Vagina (tissue), 2 donors: ENCODE results near the gene BST1.

ENCODE experiments used
- POLR2A ChIP-seq, 2 donors: fragments of 450-650 bp; IDR thresholded peaks; one replicate each; pipeline ENCODE4 v1.6.1; 2017; ENCODE audit warnings: antibody characterized with exemption in 2 of 2, mild to moderate bottlenecking in 2 of 2, moderate library complexity in 2 of 2
- POLR2AphosphoS5 ChIP-seq, 2 donors: sonication (generic); formaldehyde crosslinking; IDR thresholded peaks; one replicate each; pipeline ENCODE4 v1.9.0; 2017; ENCODE audit warnings: antibody characterized with exemption in 2 of 2, mild to moderate bottlenecking in 2 of 2, low read depth in 1 of 2; ENCODE audit not compliant: insufficient read depth in 1 of 2
- TF ChIP-seq, protein P1 (sequence below), 3 experiments: fragments of 450-650 bp in 2 of 3; fragments of 200-600 bp in 1 of 3; sonication (generic) in 1 of 3; IDR thresholded peaks; one replicate each; pipeline ENCODE4 v1.5.1; 2017 to 2019; ENCODE audit warnings: antibody characterized with exemption in 3 of 3, mild to moderate bottlenecking in 2 of 3, moderate library complexity in 2 of 3

DNA sequence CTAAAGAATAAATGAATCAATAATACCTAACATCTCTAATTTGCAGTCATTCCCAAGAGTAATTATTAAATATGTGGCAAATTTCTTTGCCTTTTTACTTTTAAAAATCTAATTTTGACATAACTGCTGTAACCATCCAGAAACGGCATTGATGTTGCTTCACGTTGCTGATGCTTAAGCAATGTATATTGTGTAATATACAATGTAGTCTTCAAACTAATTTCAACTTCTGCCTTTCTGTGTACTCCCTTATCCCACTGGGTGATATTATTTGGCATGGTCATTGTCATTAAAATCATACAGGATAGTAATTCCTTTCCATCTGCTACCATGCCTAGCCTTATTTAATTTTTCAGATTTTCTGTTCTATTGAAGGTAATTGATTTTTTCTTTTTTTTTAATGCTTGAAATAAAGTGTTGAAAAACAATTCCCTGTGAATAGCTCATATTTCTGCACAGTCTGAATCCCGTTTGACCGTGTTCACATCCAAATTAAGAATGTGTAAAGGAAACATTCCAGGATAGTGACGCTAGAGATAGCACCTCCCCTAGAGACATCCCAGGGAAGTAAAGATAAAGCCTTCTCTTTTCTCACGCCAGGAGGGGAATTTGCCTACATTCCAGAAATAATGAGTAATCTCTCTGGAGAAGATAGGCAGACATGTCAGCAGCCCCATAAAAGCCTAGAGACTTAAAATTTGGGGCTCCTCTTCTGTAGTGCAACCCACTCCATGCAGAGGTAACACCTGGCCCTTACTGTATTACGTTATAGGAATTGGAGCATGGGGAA is 12.7 kb upstream of the BST1 start:
- no peak for TF ChIP-seq POLR2A (IDR thresholded peaks at IDR 0.05)
- TF ChIP-seq, protein P1, sequence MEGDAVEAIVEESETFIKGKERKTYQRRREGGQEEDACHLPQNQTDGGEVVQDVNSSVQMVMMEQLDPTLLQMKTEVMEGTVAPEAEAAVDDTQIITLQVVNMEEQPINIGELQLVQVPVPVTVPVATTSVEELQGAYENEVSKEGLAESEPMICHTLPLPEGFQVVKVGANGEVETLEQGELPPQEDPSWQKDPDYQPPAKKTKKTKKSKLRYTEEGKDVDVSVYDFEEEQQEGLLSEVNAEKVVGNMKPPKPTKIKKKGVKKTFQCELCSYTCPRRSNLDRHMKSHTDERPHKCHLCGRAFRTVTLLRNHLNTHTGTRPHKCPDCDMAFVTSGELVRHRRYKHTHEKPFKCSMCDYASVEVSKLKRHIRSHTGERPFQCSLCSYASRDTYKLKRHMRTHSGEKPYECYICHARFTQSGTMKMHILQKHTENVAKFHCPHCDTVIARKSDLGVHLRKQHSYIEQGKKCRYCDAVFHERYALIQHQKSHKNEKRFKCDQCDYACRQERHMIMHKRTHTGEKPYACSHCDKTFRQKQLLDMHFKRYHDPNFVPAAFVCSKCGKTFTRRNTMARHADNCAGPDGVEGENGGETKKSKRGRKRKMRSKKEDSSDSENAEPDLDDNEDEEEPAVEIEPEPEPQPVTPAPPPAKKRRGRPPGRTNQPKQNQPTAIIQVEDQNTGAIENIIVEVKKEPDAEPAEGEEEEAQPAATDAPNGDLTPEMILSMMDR (IDR thresholded peaks at IDR 0.05), result no peak
- no peak for TF ChIP-seq POLR2AphosphoS5 (IDR thresholded peaks at IDR 0.05; ENCODE audit: insufficient read depth in 1 of 2, low read depth in 1 of 2)
